ENCODE measurements around the gene TCF3.
A peak's percentile ranks its signal among the peaks of the same experiment; 100 is the strongest.

Gene TCF3

DNA sequence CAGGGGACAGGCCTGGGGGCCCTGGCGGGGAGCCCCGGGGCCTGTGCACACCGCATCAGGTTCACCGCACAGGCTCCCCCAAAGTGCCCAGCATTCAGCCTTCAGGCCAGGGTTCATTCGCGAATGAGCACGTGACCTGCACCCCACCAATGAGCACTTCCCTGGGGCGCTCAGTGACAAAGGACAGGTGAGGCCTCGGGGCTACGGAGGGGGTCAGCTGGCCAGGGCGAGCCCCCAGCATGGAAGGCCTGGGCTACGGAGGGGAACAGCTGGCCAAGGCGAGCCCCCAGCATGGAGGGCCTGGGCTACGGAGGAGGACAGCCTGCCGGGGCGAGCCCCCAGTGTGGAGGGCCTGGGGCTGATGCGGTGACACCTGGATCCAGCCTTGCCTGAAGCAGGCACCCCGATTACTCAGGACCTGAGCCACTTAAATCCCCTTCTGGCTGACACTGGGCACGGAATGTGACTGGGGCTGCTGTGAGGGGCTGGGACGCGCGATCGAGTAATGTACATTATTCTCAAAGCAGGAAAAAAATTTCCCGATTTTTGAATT is 23.1 kb downstream of the TCF3 start:
- DNase-seq = no peak

DNA sequence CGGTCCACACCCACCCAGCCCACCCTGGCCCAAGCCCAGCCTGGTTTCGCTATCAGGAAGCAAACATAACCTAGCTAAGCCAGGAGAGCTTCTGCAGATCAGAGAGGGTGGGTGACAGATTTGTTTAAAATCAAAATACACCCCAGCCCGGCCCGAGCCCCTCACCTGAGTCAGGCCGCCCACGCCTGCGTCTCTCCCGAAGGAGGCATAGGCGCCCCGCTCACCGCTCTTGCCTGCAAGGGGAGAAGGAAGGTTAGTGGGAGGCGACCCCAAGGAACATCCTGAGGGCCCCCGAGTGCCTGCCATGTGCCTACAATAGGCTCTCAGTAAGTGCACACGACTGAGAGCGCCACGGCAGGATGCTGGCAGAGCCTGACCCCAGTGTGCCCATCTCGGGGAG is 25.2 kb downstream of the TCF3 start:
- DNase-seq = no peak

DNA sequence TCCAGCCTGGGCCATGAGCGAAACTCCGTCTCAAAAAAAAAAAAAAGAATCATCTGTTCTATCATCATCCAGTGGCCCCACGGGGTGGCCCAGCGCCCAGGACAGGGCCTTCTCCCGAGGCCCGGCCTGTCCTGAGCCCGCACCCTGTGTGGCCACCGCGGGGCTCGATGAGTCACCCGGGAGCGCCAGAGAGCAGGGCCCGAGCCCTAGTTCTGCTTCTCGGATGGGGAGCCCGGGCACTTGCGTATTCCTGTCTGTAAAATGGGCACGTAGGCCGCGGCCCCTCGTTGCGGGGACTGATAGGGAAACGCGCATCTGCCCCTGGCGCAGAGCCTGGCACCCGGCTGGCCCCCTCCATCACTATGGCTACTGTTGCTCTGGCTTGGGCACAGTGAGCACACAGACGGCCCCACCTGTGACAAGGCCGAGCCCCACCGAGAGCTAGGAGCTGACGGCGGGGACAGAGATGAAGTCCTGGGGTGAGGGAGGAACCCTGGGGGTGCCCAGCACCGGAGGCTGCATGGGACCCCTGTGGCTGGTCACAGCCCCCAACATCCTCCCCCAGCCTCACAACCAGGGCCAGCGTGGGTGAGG is 25.9 kb downstream of the TCF3 start:
- DNase-seq = no peak

DNA sequence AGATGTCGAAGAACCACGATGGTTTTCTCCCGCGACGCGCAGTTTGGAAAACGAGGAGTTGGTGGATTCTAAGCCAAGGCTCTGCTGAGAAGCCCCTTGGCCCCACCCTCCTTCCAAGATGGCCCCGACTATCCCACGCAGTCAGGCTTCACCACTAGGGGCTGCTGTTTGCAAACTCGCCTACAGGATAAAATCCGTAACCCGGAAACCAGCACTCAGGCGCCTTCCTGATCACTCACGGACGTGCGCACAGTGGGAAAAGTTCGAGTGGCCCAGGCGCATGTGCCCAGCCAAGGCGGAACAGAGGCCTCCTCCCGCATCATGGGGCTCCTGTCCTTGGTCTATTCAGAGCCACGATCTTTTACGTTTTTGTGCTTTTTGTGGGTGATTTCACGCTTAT is 28.0 kb downstream of the TCF3 start:
- DNase-seq = peak; percentile 43

DNA sequence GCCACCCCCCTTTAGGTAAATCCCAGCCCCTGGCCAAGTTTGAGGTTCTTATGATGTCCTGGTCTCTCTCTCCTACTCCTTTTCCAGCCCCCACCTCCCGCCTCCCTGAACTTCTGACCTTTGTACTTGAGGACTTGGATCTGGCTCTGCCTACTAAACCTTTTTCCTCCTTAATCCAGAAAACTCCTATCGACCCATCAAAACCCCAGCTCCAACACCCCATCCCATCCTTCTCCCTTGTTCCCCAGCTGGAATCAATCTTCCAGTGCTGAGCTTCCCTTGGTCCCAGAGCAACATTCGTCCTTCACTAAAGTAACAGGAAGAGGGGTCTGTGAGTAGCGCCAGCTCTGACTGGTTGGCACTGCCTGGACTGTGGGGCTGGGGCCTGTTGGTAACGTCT is 29.9 kb downstream of the TCF3 start:
- DNase-seq = no peak

DNA sequence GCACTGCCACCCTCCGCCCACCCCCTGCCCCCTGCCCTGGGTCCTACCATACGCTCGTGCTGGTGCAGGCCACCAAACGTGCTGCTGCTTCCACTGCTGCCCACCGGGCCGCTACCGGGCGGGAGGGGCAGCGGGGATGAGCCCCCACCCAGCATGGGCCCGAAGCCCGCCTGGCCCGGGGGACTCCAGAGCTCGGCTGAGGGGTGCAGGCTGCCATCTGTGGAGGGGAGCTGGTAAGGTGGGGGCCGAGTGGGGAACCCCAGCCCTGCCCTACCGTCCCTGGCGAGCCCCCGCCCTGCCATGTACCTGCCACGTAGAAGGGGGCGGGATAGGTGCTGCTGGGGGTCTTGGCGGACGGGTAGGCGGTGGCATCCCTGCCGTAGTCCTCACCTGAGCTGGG is 30.4 kb downstream of the TCF3 start:
- DNase-seq = no peak

DNA sequence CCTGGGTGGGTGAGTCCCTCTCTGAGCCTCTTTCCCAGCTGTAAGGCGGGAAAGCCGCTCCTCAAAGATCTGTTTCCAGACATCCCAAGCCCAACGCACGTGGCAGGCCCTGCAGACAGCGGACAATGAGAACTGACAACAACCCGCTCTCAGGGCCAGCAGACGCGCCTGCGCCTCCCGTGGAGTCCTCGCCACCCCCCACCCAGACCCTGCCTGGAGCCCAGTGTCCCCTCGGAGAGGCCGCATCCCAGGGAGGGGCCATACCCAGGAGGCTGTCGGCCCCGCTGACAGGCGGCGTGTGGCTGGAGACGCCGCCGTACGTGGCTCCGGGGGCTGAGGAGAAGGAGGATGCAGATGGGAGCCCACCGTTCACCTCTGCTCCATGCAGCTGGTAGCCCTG is 30.8 kb downstream of the TCF3 start:
- DNase-seq = no peak

DNA sequence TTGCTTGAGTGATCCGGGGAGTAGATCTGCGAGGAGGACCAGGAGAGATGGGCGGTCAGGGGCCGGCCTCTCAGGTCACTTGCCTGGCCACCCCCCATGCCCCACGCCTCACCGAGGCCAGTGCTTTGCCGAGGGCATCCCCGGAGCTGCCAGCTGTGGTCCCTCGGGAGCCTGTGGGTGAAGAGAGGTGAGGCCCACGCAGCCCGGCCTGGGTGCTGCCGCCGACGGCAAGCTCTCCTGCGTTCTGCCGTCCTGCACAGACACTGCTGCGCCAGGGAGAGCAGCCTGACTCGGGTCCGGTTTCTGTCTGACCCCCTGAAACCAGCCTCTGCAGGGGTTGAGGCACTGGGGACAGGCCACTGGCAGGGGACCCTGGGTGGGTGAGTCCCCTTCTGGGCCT is 31.4 kb downstream of the TCF3 start:
- no peak for DNase-seq

DNA sequence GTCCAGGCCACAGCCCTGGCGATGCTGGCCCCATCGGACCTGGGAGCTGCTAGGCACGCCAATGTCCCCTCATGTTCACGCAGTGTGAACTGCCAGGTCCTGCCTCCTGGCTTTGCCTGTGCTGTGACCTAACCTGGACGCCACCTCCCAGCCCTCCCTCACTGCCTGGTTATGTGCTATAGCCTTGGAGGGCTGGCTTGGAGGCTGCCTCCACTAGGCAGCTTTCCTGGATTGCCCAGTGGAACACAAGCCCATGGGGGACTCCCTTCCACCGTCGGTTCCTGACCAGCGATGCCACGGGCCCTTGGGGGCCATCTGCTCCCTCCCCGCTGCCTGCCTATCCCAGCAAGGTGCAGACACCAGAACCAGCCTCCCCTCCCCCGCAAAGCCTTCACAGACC is 31.9 kb downstream of the TCF3 start:
- DNase-seq = no peak

DNA sequence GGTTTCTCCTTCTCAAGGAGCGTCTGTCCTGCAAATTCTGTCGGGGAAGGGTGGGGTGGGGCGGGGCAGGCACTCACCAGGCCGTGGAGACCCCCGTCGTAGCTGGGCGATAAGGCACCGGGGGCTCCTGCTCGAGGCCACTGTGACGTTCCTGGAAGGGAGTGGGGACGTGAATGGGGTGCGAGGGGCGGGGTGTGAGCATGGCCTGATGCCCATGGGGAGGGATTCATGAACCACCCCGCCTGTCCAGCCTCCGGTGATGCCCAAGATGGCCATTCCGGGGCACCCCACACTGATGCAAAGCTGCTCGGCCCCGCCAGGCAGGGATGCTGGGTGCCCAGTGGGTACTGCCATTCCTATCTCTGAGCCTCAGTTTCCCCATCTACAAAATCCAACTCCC is 32.7 kb downstream of the TCF3 start:
- DNase-seq = no peak

DNA sequence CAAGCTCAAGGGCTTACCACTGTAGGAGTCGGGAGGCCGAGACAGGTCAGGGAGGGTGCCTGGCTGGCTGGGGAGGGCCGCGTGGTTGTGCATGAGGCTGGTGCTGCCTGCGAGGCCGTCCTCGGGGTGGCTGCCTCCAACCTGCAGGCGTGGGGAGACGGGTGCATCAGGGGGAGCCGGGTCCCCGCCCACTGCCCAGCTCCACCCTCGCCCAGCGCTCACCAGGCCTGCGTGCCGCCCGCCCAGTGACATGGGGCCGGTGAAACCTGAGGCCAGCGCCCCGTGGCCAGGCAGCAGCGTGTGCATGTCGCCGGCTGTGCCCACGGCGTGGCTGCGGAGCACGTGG is 33.3 kb downstream of the TCF3 start:
- no peak for DNase-seq

DNA sequence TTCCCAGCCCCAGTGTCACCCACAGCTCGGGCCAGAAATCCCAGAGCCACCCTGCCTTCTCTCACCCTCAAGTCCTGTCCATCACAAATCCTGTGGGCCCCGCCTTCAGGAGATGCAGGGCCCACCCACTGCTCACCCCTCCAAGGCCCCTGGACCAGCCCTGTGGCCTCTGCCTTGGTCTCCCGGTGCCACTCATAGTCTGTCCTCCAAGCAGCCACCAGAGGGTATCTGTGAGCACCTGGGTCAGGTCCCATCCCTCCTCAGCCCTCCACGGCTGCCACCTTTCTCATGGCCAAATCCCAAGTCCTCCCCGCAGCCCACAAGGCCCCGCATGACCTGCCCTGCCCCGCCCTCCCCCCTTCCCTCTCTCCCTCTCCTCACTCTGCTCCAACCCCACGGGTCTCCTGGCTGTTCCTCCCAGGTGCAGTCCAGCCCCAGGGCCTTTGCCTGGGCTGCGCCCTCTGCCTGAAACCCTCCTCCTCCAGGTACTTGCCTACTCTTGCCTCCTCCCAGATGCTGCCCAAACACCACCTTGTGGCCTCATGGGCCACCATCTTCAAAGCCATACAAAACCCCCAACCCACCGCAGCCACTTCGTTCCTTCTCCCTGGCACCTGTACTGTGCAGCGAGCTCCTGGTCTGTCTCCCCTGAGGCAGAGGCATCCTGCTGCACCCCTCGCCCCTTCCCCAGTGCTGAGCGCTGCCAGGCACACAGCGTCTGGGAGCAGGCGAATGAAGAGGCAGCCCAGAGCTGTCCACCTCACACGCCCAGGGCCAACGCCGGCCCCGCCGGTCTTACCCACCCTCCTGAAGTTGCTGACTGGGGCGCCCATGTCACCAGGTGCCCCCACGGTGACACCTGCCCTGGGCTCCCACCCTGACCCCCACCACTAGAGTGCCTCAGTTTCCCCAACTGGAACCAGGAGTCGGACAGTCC is 34.0 kb downstream of the TCF3 start:
- peak; percentile 50 for DNase-seq

DNA sequence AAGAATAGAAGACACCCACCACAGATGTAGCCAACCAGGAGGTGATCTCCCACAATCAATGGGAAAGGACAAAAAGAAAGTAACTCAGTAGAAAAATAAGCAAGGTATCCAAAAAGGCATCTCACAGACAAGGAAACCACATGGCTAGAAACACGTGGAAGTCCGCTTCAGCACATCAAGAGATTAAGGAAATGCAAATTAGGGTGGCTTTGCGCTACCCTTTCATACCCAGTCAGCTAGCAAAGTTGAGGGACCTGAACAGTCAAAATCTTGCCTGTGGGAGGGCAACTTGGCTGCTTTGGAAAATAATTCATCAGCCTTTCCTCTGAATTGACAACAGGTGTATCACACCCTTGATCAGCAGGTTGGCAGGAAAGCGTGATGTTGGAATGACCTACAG is 35.5 kb downstream of the TCF3 start:
- DNase-seq = no peak

DNA sequence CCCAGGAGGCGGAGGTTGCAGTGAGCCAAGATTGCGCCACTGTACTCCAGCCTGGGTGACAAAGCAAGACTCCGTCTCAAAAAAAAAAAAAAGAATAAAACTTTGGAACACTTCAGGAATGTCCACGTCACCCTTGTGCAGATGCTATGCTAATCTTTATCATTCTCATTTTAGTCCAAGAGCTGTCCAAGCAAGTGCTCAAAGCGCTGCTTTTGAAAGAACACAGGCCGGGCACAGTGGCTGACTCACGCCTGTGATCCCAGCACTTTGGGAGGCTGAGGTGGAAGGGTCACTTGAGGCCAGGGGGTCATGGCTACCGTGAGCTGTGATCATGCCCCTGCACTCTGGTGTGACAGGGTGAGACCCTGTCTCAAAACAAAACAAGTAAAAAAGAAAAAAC is 36.0 kb downstream of the TCF3 start:
- DNase-seq = no peak

DNA sequence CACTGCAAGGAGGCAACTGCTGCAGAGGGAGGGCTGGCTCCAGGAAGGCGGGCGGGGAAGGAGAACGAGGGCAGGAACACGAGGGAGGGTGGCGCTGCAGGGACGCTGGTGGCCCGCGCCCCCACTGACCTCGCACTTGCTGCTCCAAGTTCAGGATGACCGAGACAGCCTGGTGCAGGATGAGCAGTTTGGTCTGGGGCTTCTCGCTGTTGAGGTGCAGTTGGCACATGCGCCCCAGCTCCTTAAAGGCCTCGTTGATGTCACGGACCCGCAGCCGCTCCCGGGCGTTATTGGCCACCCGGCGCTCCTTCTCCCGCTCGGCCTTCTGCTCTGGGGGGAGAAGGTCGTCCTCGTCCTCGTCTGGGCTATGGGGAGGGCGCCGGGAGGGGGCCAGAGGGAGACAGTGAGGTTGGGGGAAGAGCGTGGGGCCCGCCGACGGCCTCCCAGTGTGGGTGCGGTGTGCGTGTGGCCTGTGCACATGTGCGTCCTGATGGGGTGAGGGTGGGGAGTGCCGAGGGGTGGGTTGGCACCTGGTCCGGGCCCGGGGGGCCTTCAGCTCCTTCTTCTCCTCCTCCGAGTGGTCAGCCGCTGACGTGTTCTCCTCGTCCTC is 37.2 kb downstream of the TCF3 start:
- DNase-seq = no peak

DNA sequence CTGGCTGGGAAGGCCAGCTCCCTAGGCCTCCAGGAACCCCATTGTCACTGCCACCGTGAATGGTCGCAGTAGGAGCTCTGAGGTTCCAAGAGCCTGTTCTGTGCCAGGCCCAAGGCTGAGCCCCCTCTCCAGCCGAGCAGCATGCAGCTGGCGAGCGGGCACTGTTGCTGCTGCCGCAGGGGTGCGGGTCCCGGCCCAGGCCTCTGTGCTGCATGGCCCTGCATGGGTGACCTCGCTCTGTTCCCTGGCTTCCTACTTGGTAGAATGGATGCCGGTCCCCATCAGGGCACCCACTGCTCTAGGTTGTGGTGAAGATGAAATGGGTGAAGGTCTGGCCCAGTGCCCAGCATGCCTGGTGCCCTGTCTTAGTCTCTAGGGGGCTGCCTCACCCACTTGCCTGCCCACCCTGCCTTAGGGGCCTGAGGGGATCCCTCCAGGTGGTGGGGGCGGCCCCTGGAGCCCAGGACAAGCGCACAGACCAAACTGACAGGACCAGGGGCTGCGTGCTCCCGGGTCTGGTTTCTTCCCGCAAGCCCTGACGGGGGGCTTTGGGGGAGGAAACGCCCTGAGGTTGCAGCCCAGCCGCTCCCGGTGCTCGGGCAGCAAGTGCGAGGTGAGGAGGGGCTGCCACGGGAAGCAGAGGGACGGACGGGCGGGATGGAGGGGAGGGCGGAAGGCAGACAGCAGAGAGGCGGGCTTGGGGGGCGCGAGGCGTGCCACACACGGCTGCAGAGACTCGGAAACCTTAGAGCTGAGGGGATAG is 38.4 kb downstream of the TCF3 start:
- no peak for DNase-seq

DNA sequence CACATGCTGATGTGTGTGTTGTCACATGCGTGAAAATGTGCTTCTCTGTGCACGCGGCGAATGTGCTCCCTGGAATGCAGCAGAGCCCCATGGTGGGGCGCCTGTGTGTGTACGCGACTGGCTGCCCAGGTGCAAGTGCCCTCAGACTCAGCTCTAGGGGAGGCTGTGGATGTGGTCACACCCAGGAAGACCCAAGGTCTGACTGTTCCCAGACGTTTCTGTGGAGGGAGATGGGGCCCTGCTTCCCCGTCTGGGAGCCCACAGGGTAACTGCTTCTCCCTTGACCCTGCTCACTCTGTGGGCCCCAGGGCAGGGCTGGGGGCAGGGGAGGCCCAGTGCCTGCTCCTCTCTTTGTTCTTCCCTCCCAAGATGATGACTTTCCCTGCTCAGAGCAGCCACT is 39.3 kb downstream of the TCF3 start:
- no peak for DNase-seq

DNA sequence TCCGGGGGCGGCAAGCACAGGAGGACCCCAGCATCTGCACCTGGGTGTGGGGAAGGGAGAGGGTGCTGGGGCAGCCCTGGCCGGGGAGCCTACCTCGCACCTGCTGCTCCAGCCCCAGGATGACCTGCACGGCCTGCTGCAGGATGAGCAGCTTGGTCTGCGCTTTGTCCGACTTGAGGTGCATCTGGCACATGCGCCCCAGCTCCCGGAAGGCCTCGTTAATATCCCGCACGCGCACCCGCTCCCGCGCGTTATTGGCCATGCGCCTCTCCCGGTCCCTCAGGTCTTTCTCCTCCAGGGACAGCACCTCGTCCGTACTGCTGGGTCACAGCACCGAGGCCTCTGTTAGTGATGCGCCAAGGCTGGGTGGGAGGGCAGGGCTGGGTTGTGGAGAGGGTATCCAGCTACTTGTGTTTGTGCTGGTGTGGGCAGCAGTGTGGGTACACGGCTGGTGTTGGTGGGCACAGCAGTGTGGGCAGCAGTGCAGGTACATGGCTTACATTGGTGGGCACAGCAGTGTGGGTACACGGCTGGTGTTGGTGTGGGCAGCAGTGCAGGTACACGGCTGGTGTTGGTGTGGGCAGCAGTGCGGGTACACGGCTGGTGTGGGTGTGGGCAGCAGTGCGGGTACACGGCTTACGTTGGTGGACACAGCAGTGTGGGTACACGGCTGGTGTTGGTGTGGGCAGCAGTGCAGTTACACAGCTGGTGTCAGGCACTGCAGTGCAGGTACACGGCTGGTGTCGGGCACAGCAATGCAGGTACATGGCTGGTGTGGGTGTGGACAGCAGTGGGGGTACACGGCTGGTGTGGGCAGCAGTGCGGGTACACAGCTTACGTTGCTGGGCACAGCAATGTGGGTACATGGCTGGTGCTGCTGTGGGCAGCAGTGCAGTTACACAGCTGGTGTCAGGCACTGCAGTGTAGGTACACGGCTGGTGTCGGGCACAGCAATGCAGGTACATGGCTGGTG is 40.0 kb downstream of the TCF3 start:
- no peak for DNase-seq

DNA sequence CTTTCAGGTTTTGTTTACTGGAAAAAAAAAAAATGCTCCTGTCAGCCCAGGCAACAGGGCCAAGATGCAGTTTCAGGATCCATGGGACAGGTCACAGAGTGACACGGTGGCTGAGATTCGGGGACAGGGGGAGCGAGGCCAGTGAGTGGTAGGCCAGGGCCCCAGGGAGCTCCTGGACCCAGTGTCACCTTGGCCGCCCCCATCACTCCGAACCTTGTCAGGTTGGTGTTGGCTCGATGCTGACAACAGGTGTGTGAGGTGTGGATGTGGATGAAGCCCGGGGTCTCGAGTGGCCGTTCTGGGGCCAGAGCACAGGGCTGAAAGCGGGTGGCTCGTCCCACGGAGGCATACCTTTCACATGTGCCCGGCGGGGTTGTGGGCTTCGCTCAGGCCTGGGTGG is 41.1 kb downstream of the TCF3 start:
- DNase-seq = no peak

DNA sequence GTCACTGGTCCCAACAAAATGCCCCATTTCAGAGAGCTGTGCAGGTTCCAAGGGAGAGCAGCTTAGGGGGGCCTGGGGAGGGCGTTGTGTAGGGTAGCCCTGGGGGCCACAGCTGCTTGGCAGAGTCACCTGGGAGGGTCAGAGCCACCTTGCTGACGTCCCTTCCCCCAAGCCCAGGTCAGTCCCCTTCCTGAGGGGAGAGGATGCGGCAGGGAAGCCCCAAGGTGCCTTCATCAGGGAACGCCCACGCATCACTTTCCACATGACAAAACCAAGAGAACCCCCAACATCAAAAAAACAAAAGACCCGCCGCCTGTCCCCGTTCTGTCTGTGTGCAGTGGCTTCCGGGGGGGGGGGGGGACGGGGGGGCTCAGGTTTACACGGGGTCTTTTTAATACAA is 41.8 kb downstream of the TCF3 start:
- DNase-seq = no peak

DNA sequence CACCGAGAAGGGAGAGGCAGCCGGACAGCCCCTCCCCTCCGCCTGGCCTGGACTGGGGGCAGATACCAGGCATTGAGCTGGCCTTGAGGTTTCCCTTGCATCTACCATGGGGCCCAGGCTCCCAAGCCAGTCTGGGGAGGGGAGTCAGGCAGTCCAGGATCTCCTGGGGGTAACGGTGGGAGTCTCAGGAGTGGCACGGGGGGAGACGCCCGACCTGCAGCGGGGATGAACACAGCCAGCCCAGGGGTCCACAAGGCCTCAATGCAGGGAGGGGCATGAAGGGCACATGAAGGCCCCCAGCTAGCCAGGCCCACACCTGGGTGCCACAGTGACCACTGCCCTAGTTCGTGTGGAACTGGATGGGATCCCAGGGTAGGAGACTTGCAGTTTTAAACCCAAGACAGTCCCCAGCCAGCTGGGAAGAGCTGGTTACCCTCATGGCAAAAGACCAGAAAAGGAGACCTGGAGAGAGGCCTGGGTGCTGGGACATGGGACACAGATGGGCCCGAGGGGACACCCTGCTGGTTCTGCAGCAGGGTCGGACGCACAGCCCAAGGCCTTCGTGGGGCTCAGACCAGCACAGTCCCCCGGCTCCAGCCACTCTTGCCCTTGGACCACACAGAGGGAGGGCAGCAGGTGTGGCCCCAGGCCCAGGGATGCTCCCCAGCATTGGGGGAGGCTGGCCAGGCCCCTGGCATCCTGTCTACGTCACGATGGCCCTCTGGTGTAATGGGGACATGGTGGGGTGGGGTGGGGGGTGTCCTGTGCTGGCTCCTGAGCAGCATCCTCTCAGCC is 42.5 kb downstream of the TCF3 start:
- no peak for DNase-seq

DNA sequence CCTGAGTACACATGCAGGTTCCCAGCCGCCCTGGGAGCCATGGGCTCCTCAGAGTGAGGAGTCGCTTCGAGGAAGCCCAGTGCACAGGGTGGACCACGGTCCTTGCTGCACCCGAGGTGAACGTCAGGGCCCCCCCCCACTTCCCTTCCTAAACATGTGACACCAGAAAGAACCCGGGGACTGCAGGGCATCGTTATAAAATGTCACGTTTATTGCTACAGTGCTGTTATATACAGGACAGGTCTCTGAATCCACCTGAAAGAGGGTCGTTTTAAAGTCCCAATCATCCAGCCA is 43.4 kb downstream of the TCF3 start:
- no peak for DNase-seq
